K562 (cell line): ENCODE results near the gene SLC25A45. TPM values are rescaled to one million over a fixed set of nuclear protein-coding genes. Genes with fewer than 3 reads are reported as not detected.

Experiments used
- BCOR ChIP-seq: fragments of 450-650 bp; IDR thresholded peaks from 2 replicates; pipeline ENCODE4 v1.6.1; 2016
- GATAD2A ChIP-seq: fragments of 450-650 bp; IDR thresholded peaks from 2 replicates; pipeline ENCODE4 v1.6.1; 2017
- HDGF ChIP-seq: fragments of 450-650 bp; IDR thresholded peaks from 2 replicates; pipeline ENCODE4 v1.6.1; 2016
- JUNB ChIP-seq: fragments of 450-650 bp; formaldehyde crosslinking; conservative IDR thresholded peaks from 2 replicates; pipeline ENCODE4 v1.4.0; 2020; ENCODE audit warnings: mild to moderate bottlenecking
- MAFK ChIP-seq: IDR thresholded peaks from 2 replicates; pipeline ENCODE4 v1.6.1; 2011; ENCODE audit warnings: low read length, improper control_type of control experiment
- MTA3 ChIP-seq: fragments of 450-650 bp; formaldehyde crosslinking; IDR thresholded peaks from 2 replicates; pipeline ENCODE4 v1.6.1; 2017; ENCODE audit warnings: mild to moderate bottlenecking, borderline replicate concordance
- NFATC3 ChIP-seq: fragments of 450-650 bp; IDR thresholded peaks from 2 replicates; pipeline ENCODE4 v1.6.1; 2017; ENCODE audit warnings: mild to moderate bottlenecking
- POLR2A ChIP-seq: fragments of 450-650 bp; conservative IDR thresholded peaks from 2 replicates; pipeline ENCODE4 v1.6.1; 2016
- RBM14 ChIP-seq: fragments of 200-400 bp; formaldehyde crosslinking; IDR thresholded peaks from 2 replicates; pipeline ENCODE4 v1.6.1; 2018; ENCODE audit warnings: low read depth, mild to moderate bottlenecking, low read length, moderate library complexity, borderline replicate concordance; ENCODE audit not compliant: insufficient read depth
- RFX1 ChIP-seq: fragments of 450-650 bp; IDR thresholded peaks from 2 replicates; pipeline ENCODE4 v1.6.1; 2016; ENCODE audit warnings: mild to moderate bottlenecking, moderate library complexity
- TEAD1 ChIP-seq, 2 experiments: fragments of 450-650 bp in 1 of 2; sonication (generic) in 1 of 2; formaldehyde crosslinking; IDR thresholded peaks; 2 replicates each; pipeline versions ENCODE4 v1.4.0 to v1.8.0; 2020 to 2022; ENCODE audit warnings: mild to moderate bottlenecking in 2 of 2, missing genetic modification reagents in 1 of 2
- ZC3H4 ChIP-seq: sonication (generic); formaldehyde crosslinking; IDR thresholded peaks from 2 replicates; pipeline ENCODE4 v1.9.0; 2021; ENCODE audit warnings: missing genetic modification reagents, borderline replicate concordance
- ZNF121 ChIP-seq: sonication (generic); formaldehyde crosslinking; conservative IDR thresholded peaks from 2 replicates; pipeline ENCODE4 v1.8.0; 2022; ENCODE audit warnings: missing genetic modification reagents
- ZNF146 ChIP-seq: IDR thresholded peaks from one replicate; pipeline ENCODE4 v1.6.1; 2018; ENCODE audit warnings: missing compliant biosample characterization; ENCODE audit not compliant: unreplicated experiment
- ZNF589 ChIP-seq: fragments of 200-800 bp; sonication (Bioruptor generic); IDR thresholded peaks from 2 replicates; pipeline ENCODE4 v1.6.1; 2016; ENCODE audit warnings: low read depth, missing genetic modification characterization, missing compliant biosample characterization
- polyA plus RNA-seq, 8 experiments: library from polyadenylated mRNA; depleted of rRNA in 4 of 8; stranded (reverse) in 5 of 8; unstranded in 3 of 8; fragments of >200 nt; fragmentation: Nextera tagmentation in 2 of 8; fragmentation: Illumina TruSeq in 1 of 8; extraction: Ambion mirVana in 2 of 8; extraction: Trizol in 1 of 8; gene quantifications; 2 replicates each; pipeline versions ENCODE4 v1.2.1 to v1.2.3, GENCODE V29; 2011 to 2014; ENCODE audit warnings: inconsistent platforms in 1 of 8, missing spikeins in 1 of 8
- total RNA-seq, 7 experiments: library from RNA; depleted of rRNA in 6 of 7; stranded (reverse); fragments of >200 nt in 6 of 7; fragmentation: Illumina TruSeq in 2 of 7; extraction: Trizol in 2 of 7; gene quantifications; 2 replicates each; pipeline versions ENCODE4 v1.2.1 to v1.2.3, GENCODE V29; 2011 to 2021; ENCODE audit warnings: low replicate concordance in 1 of 7
- TF ChIP-seq, protein P1 (sequence below), 2 experiments: fragments of 450-650 bp in 1 of 2; sonication (generic) in 1 of 2; formaldehyde crosslinking in 1 of 2; IDR thresholded peaks in 1 of 2; conservative IDR thresholded peaks in 1 of 2; 2 replicates each; pipeline versions ENCODE4 v1.6.1 to v1.8.1; 2016 to 2023; ENCODE audit warnings: mild to moderate bottlenecking in 2 of 2, moderate library complexity in 2 of 2, inconsistent platforms in 1 of 2, missing genetic modification reagents in 1 of 2
- TF ChIP-seq, protein P2 (sequence below): fragments of 450-650 bp; formaldehyde crosslinking; IDR thresholded peaks from 2 replicates; pipeline ENCODE4 v1.4.0; 2020; ENCODE audit warnings: mild to moderate bottlenecking
- TF ChIP-seq, protein P3 (sequence below): fragments of 250-450 bp; sonication (Bioruptor Pico); IDR thresholded peaks from 2 replicates; pipeline ENCODE4 v1.8.0; 2022; ENCODE audit warnings: moderate library complexity, mild to moderate bottlenecking, inconsistent platforms
- TF ChIP-seq, protein P4 (sequence below): sonication (generic); formaldehyde crosslinking; IDR thresholded peaks from 2 replicates; pipeline ENCODE4 v1.4.0; 2020; ENCODE audit warnings: mild to moderate bottlenecking, missing genetic modification reagents
- TF ChIP-seq, protein P5 (sequence below): fragments of 250-450 bp; sonication (Bioruptor Pico); IDR thresholded peaks from 2 replicates; pipeline ENCODE4 v1.9.0; 2021; ENCODE audit warnings: mild to moderate bottlenecking, inconsistent platforms

The SLC25A45 gene
- total and polyA plus RNA-seq, 9 of the 15 experiments (the other 6 are each of a cell fraction or from before 2014, with no cell fraction given), result 0.15 to 2.3 (median 0.68) TPM

DNA sequence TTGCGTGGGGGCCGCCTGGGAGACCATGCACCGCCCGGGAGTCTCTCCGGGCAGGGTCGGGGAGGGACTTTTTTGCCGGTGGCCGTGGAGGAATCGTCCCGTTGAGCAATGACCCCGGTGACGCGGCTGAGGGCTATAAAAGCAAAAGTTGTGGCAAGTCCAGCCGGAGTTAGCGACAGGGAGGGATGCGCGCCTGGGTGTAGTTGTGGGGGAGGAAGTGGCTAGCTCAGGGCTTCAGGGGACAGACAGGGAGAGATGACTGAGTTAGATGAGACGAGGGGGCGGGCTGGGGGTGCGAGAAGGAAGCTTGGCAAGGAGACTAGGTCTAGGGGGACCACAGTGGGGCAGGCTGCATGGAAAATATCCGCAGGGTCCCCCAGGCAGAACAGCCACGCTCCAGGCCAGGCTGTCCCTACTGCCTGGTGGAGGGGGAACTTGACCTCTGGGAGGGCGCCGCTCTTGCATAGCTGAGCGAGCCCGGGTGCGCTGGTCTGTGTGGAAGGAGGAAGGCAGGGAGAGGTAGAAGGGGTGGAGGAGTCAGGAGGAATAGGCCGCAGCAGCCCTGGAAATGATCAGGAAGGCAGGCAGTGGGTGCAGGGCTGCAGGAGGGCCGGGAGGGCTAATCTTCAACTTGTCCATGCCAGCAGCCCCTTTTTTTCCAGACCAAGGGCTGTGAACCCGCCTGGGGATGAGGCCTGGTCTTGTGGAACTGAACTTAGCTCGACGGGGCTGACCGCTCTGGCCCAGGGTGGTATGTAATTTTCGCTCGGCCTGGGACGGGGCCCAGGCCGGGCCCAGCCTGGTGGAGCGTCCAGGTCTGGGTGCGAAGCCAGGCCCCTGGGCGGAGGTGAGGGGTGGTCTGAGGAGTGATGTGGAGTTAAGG lies 40.4 kb upstream of the SLC25A45 start, which contains the start of gene NEAT1 (continued):
- TF ChIP-seq TEAD1 (CRISPR knock-in tag; IDR thresholded peaks at IDR 0.05) (peak; percentile 39 to 100), ZNF121 (CRISPR knock-in tag) (no peak), POLR2A (peak; percentile 100), MAFK (peak; percentile 71), RFX1 (no peak), BCOR (peak; percentile 82), ZNF589 (no peak), HDGF (no peak), ZNF146 (CRISPR knock-in tag) (peak; percentile 35), MTA3 (peak; percentile 99), NFATC3 (peak; percentile 70; the same call in 1 of the 2 replicates), GATAD2A (peak; percentile 84), RBM14 (peak; percentile 99; the same call in 1 of the 2 replicates), ZC3H4 (CRISPR knock-in tag) (no peak), JUNB (peak; percentile 95)
- TF ChIP-seq, protein P1, sequence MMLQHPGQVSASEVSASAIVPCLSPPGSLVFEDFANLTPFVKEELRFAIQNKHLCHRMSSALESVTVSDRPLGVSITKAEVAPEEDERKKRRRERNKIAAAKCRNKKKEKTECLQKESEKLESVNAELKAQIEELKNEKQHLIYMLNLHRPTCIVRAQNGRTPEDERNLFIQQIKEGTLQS (IDR thresholded peaks at IDR 0.05), result no peak
- TF ChIP-seq, protein P1 (CRISPR knock-in tag; conservative IDR thresholded peaks at IDR 0.05), result no peak
- TF ChIP-seq, protein P2, sequence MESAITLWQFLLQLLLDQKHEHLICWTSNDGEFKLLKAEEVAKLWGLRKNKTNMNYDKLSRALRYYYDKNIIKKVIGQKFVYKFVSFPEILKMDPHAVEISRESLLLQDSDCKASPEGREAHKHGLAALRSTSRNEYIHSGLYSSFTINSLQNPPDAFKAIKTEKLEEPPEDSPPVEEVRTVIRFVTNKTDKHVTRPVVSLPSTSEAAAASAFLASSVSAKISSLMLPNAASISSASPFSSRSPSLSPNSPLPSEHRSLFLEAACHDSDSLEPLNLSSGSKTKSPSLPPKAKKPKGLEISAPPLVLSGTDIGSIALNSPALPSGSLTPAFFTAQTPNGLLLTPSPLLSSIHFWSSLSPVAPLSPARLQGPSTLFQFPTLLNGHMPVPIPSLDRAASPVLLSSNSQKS, result peak; percentile 100
- TF ChIP-seq, protein P3, sequence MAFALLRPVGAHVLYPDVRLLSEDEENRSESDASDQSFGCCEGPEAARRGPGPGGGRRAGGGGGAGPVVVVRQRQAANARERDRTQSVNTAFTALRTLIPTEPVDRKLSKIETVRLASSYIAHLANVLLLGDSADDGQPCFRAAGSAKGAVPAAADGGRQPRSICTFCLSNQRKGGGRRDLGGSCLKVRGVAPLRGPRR (CRISPR knock-in tag), result peak; percentile 89; the same call in 1 of the 2 replicates
- TF ChIP-seq, protein P4, sequence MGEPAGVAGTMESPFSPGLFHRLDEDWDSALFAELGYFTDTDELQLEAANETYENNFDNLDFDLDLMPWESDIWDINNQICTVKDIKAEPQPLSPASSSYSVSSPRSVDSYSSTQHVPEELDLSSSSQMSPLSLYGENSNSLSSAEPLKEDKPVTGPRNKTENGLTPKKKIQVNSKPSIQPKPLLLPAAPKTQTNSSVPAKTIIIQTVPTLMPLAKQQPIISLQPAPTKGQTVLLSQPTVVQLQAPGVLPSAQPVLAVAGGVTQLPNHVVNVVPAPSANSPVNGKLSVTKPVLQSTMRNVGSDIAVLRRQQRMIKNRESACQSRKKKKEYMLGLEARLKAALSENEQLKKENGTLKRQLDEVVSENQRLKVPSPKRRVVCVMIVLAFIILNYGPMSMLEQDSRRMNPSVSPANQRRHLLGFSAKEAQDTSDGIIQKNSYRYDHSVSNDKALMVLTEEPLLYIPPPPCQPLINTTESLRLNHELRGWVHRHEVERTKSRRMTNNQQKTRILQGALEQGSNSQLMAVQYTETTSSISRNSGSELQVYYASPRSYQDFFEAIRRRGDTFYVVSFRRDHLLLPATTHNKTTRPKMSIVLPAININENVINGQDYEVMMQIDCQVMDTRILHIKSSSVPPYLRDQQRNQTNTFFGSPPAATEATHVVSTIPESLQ, result 0 out of 2 replicates have a peak, but pooled peaks have one; percentile 20
- TF ChIP-seq, protein P5, sequence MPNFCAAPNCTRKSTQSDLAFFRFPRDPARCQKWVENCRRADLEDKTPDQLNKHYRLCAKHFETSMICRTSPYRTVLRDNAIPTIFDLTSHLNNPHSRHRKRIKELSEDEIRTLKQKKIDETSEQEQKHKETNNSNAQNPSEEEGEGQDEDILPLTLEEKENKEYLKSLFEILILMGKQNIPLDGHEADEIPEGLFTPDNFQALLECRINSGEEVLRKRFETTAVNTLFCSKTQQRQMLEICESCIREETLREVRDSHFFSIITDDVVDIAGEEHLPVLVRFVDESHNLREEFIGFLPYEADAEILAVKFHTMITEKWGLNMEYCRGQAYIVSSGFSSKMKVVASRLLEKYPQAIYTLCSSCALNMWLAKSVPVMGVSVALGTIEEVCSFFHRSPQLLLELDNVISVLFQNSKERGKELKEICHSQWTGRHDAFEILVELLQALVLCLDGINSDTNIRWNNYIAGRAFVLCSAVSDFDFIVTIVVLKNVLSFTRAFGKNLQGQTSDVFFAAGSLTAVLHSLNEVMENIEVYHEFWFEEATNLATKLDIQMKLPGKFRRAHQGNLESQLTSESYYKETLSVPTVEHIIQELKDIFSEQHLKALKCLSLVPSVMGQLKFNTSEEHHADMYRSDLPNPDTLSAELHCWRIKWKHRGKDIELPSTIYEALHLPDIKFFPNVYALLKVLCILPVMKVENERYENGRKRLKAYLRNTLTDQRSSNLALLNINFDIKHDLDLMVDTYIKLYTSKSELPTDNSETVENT, result peak; percentile 99
